Stimulated activated CD4-positive, alpha-beta T cell treated with anti-CD3 and anti-CD28 coated beads, TNF-alpha, amount 100 ng/mL, for 24 hours (primary cell): ENCODE results near the gene KIAA2012.

Experiments used
- DNase-seq, 3 experiments: peaks; one replicate each; pipeline ENCODE4 v3.0.0-alpha.2; 2020; ENCODE audit warnings: low read depth in 3 of 3

Gene KIAA2012

GRCh38 chr2:202072737-202073401, at the start of gene KIAA2012:
Gene KIAA2012, plus strand, starts transcription at chr2:202073255. Its CDS starts 373 bp downstream, at chr2:202073628.
- DNase-seq = no peak

- no peak for DNase-seq
Observed at GRCh38 chr2:202023904-202024266, 49.2 kb upstream of the KIAA2012 start.

GRCh38 chr2:202024871-202025270, 48.2 kb upstream of the KIAA2012 start:
- DNase-seq = no peak

- no peak for DNase-seq
Observed at GRCh38 chr2:202025816-202026215, 47.2 kb upstream of the KIAA2012 start.

- no peak for DNase-seq
Observed at GRCh38 chr2:202026507-202026906, 46.5 kb upstream of the KIAA2012 start.

- no peak for DNase-seq
Observed at GRCh38 chr2:202030691-202031090, 42.4 kb upstream of the KIAA2012 start.

GRCh38 chr2:202031246-202031951, 41.7 kb upstream of the KIAA2012 start:
- no peak for DNase-seq

- DNase-seq = peak in 1 of 3 experiments; percentile 13
Observed at GRCh38 chr2:202032846-202033316, 40.2 kb upstream of the KIAA2012 start.

GRCh38 chr2:202033317-202034248, 39.5 kb upstream of the KIAA2012 start, which contains the start of gene FZD7:
Gene FZD7, plus strand, starts transcription at chr2:202033855. Its CDS starts 793 bp downstream, at chr2:202034648.
- DNase-seq = peak; percentile 72 to 87 (median 76)

- DNase-seq = peak in 1 of 3 experiments; percentile 21
Observed at GRCh38 chr2:202034249-202035088, 38.6 kb upstream of the KIAA2012 start.

- DNase-seq = peak in 1 of 3 experiments; percentile 25
Observed at GRCh38 chr2:202035089-202035940, 37.7 kb upstream of the KIAA2012 start.

- no peak for DNase-seq
Observed at GRCh38 chr2:202035941-202036372, 37.1 kb upstream of the KIAA2012 start.

- DNase-seq = no peak
Observed at GRCh38 chr2:202036601-202037037, 36.4 kb upstream of the KIAA2012 start.

- DNase-seq = no peak
Observed at GRCh38 chr2:202037086-202037485, 36.0 kb upstream of the KIAA2012 start.

GRCh38 chr2:202038471-202039277, 34.4 kb upstream of the KIAA2012 start:
- no peak for DNase-seq

GRCh38 chr2:202039278-202040078, 33.6 kb upstream of the KIAA2012 start:
- no peak for DNase-seq

GRCh38 chr2:202040079-202040844, 32.8 kb upstream of the KIAA2012 start:
- no peak for DNase-seq
